Stomach (tissue), 4 donors: ENCODE measurements around the gene ENDOG.
"Not testable (repeated sequence)": the region's sequence is repeated elsewhere in the genome, so short reads cannot be mapped to it uniquely, and the experiment has no call there.

Experiments used
- CTCF ChIP-seq, 7 experiments: fragments of 450-650 bp in 4 of 7; fragments of 200-600 bp in 3 of 7; sonication (generic) in 3 of 7; IDR thresholded peaks; one replicate each; pipeline ENCODE4 v1.5.1; 2016 to 2019; ENCODE audit warnings: antibody characterized with exemption in 7 of 7, control low read depth in 2 of 7, mild to moderate bottlenecking in 1 of 7
- POLR2AphosphoS5 ChIP-seq, 3 donors: sonication (generic); formaldehyde crosslinking; IDR thresholded peaks; one replicate each; pipeline ENCODE4 v1.6.1; 2016; ENCODE audit warnings: antibody characterized with exemption in 3 of 3

- TF ChIP-seq CTCF, POLR2AphosphoS5 (IDR thresholded peaks at IDR 0.05): not testable (repeated sequence)
Observed at GRCh38 chr9:128870941-128871265, 52.6 kb downstream of the ENDOG start.
